Measurements from ENCODE around the gene AEBP1.

- TF ChIP-seq, protein P1, sequence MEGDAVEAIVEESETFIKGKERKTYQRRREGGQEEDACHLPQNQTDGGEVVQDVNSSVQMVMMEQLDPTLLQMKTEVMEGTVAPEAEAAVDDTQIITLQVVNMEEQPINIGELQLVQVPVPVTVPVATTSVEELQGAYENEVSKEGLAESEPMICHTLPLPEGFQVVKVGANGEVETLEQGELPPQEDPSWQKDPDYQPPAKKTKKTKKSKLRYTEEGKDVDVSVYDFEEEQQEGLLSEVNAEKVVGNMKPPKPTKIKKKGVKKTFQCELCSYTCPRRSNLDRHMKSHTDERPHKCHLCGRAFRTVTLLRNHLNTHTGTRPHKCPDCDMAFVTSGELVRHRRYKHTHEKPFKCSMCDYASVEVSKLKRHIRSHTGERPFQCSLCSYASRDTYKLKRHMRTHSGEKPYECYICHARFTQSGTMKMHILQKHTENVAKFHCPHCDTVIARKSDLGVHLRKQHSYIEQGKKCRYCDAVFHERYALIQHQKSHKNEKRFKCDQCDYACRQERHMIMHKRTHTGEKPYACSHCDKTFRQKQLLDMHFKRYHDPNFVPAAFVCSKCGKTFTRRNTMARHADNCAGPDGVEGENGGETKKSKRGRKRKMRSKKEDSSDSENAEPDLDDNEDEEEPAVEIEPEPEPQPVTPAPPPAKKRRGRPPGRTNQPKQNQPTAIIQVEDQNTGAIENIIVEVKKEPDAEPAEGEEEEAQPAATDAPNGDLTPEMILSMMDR (IDR thresholded peaks at IDR 0.05) = no peak
- TF ChIP-seq NR3C1 (CRISPR knock-in tag; conservative IDR thresholded peaks at IDR 0.05; ENCODE audit: low read depth) (no peak), RELA (CRISPR knock-in tag; IDR thresholded peaks at IDR 0.05; ENCODE audit: borderline replicate concordance) (no peak), TEAD4 (CRISPR knock-in tag; IDR thresholded peaks at IDR 0.05) (no peak), NFE2L1 (CRISPR knock-in tag; IDR thresholded peaks at IDR 0.05) (no peak), TP53 (CRISPR knock-in tag; IDR thresholded peaks at IDR 0.05) (no peak), FOXJ3 (CRISPR knock-in tag; IDR thresholded peaks at IDR 0.05; ENCODE audit: borderline replicate concordance) (no peak), AFF4 (CRISPR knock-in tag; IDR thresholded peaks at IDR 0.05; ENCODE audit: borderline replicate concordance) (no peak), ETV6 (CRISPR knock-in tag; IDR thresholded peaks at IDR 0.05) (no peak), GTF2I (CRISPR knock-in tag; conservative IDR thresholded peaks at IDR 0.05) (no peak), ELF4 (CRISPR knock-in tag; IDR thresholded peaks at IDR 0.05; ENCODE audit: low read depth) (no peak)
- TF ChIP-seq, protein P2, sequence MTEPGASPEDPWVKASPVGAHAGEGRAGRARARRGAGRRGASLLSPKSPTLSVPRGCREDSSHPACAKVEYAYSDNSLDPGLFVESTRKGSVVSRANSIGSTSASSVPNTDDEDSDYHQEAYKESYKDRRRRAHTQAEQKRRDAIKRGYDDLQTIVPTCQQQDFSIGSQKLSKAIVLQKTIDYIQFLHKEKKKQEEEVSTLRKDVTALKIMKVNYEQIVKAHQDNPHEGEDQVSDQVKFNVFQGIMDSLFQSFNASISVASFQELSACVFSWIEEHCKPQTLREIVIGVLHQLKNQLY (CRISPR knock-in tag; IDR thresholded peaks at IDR 0.05) = no peak
- TF ChIP-seq, protein P3, sequence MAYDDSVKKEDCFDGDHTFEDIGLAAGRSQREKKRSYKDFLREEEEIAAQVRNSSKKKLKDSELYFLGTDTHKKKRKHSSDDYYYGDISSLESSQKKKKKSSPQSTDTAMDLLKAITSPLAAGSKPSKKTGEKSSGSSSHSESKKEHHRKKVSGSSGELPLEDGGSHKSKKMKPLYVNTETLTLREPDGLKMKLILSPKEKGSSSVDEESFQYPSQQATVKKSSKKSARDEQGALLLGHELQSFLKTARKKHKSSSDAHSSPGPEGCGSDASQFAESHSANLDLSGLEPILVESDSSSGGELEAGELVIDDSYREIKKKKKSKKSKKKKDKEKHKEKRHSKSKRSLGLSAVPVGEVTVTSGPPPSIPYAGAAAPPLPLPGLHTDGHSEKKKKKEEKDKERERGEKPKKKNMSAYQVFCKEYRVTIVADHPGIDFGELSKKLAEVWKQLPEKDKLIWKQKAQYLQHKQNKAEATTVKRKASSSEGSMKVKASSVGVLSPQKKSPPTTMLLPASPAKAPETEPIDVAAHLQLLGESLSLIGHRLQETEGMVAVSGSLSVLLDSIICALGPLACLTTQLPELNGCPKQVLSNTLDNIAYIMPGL (CRISPR knock-in tag; IDR thresholded peaks at IDR 0.05) = no peak
Measured at GRCh38 chr7:44061645-44062179, 42.4 kb upstream of the AEBP1 start.

Data from WTC11 (cell line).